Liver (tissue), 9 donors: Measurements from ENCODE around the gene DHRS1. TPM values are rescaled to one million over a fixed set of nuclear protein-coding genes. Genes with fewer than 3 reads are reported as not detected.

Source experiments
- DNase-seq: peaks from one replicate; pipeline ENCODE4 v3.0.0-alpha.2; 2017; ENCODE audit warnings: low spot score
- H3K27ac ChIP-seq, 2 donors: one replicate each; pipeline ENCODE4 v1.7.0; 2013; ENCODE audit warnings: inconsistent platforms in 2 of 2, low read length in 2 of 2, control low read depth in 1 of 2, low read depth in 1 of 2, mild to moderate bottlenecking in 1 of 2
- H3K27me3 ChIP-seq, 4 donors: one replicate each; pipeline versions ENCODE4 v1.6.1 to v1.7.0; 2013; ENCODE audit warnings: low read length in 3 of 4, inconsistent platforms in 1 of 4, mild to moderate bottlenecking in 1 of 4, moderate library complexity in 1 of 4; ENCODE audit not compliant: control insufficient read depth in 4 of 4, insufficient read depth in 4 of 4
- H3K36me3 ChIP-seq, 4 donors: one replicate each; pipeline versions ENCODE4 v1.6.1 to v1.7.0; 2013; ENCODE audit warnings: low read length in 3 of 4, mild to moderate bottlenecking in 3 of 4, low read depth in 1 of 4, moderate library complexity in 1 of 4; ENCODE audit not compliant: control insufficient read depth in 4 of 4, insufficient read depth in 3 of 4
- H3K4me1 ChIP-seq, 4 donors: one replicate each; pipeline versions ENCODE4 v1.6.1 to v1.7.0; 2013; ENCODE audit warnings: low read length in 3 of 4, mild to moderate bottlenecking in 3 of 4, moderate library complexity in 1 of 4; ENCODE audit not compliant: control insufficient read depth in 4 of 4, insufficient read depth in 4 of 4
- H3K4me3 ChIP-seq, 3 donors: one replicate each; pipeline versions ENCODE4 v1.6.1 to v1.7.0; 2013; ENCODE audit warnings: low read length in 3 of 3, control low read depth in 1 of 3, low read depth in 1 of 3, mild to moderate bottlenecking in 1 of 3
- H3K9ac ChIP-seq, 2 donors: one replicate each; pipeline ENCODE4 v1.7.0; 2013; ENCODE audit warnings: low read length in 2 of 2, mild to moderate bottlenecking in 2 of 2, moderate library complexity in 2 of 2, control low read depth in 1 of 2, low read depth in 1 of 2
- H3K9me3 ChIP-seq, 4 donors: one replicate each; pipeline versions ENCODE4 v1.6.1 to v1.7.0; 2013; ENCODE audit warnings: low read length in 3 of 4; ENCODE audit not compliant: control insufficient read depth in 4 of 4
- CTCF ChIP-seq: fragments of 150-350 bp; IDR thresholded peaks from 2 replicates; pipeline ENCODE4 v1.5.1; 2017; ENCODE audit warnings: improper control_type of control experiment, low read depth, low read length; ENCODE audit not compliant: missing input control
- EGR1 ChIP-seq, 2 donors: IDR thresholded peaks; 2 replicates each; pipeline ENCODE4 v1.6.1; 2016 to 2018; ENCODE audit warnings: antibody characterized with exemption in 2 of 2, low read depth in 2 of 2
- FOXA1 ChIP-seq: IDR thresholded peaks from 2 replicates; pipeline ENCODE4 v1.6.1; 2016; ENCODE audit warnings: antibody characterized with exemption
- FOXA2 ChIP-seq: IDR thresholded peaks from 2 replicates; pipeline ENCODE4 v1.6.1; 2016; ENCODE audit warnings: antibody characterized with exemption
- GABPA ChIP-seq, 2 donors: IDR thresholded peaks in 1 of 2; conservative IDR thresholded peaks in 1 of 2; 2 replicates each; pipeline ENCODE4 v1.6.1; 2016; ENCODE audit warnings: antibody characterized with exemption in 2 of 2, mild to moderate bottlenecking in 1 of 2, moderate library complexity in 1 of 2
- HNF4A ChIP-seq, 2 donors: conservative IDR thresholded peaks; 2 replicates each; pipeline ENCODE4 v1.6.1; 2016; ENCODE audit warnings: antibody characterized with exemption in 2 of 2, mild to moderate bottlenecking in 2 of 2
- HNF4G ChIP-seq: IDR thresholded peaks from 2 replicates; pipeline ENCODE4 v1.6.1; 2016; ENCODE audit warnings: antibody characterized with exemption
- JUND ChIP-seq, 2 donors: IDR thresholded peaks; 2 replicates each; pipeline ENCODE4 v1.6.1; 2016; ENCODE audit warnings: antibody characterized with exemption in 2 of 2
- MAX ChIP-seq: IDR thresholded peaks from 2 replicates; pipeline ENCODE4 v1.6.1; 2016; ENCODE audit warnings: antibody characterized with exemption
- NR2F2 ChIP-seq: IDR thresholded peaks from 2 replicates; pipeline ENCODE4 v1.6.1; 2016; ENCODE audit warnings: antibody characterized with exemption
- RAD21 ChIP-seq, 2 donors: IDR thresholded peaks; 2 replicates each; pipeline ENCODE4 v1.6.1; 2016; ENCODE audit warnings: antibody characterized with exemption in 2 of 2, mild to moderate bottlenecking in 2 of 2
- REST ChIP-seq: IDR thresholded peaks from 2 replicates; pipeline ENCODE4 v1.6.1; 2016; ENCODE audit warnings: antibody characterized with exemption, mild to moderate bottlenecking
- RXRA ChIP-seq, 2 donors: IDR thresholded peaks; 2 replicates each; pipeline ENCODE4 v1.6.1; 2017 to 2018; ENCODE audit warnings: antibody characterized with exemption in 2 of 2, mild to moderate bottlenecking in 1 of 2
- SP1 ChIP-seq: IDR thresholded peaks from 2 replicates; pipeline ENCODE4 v1.6.1; 2018; ENCODE audit warnings: antibody characterized with exemption, mild to moderate bottlenecking
- TAF1 ChIP-seq: conservative IDR thresholded peaks from 2 replicates; pipeline ENCODE4 v1.6.1; 2016; ENCODE audit warnings: antibody characterized with exemption, mild to moderate bottlenecking
- YY1 ChIP-seq: IDR thresholded peaks from 2 replicates; pipeline ENCODE4 v1.6.1; 2016; ENCODE audit warnings: antibody characterized with exemption, mild to moderate bottlenecking
- WGBS: extraction: QIAGEN DNeasy Blood & Tissue Kit; methylation state at CpG from one replicate; pipeline ENCODE4 v1.1.7; 2013; 5-methylcytosine and 5-hydroxymethylcytosine counted together
- polyA plus RNA-seq, 2 donors: library from polyadenylated mRNA; stranded (reverse) in 1 of 2; unstranded in 1 of 2; fragments of 200-250 nt in 1 of 2; fragments of >200 nt in 1 of 2; fragmentation: Nextera tagmentation in 1 of 2; extraction: Ambion mirVana in 1 of 2; gene quantifications; one replicate each; pipeline versions ENCODE4 v1.2.1 to v1.2.3, GENCODE V29; 2013 to 2015
- total RNA-seq, 2 donors: library from RNA; depleted of rRNA; stranded (reverse); fragments of >200 nt; gene quantifications; one replicate each; pipeline ENCODE4 v1.2.3, GENCODE V29; 2014
- TF ChIP-seq, protein P1 (sequence below): IDR thresholded peaks from 2 replicates; pipeline ENCODE4 v1.6.1; 2016; ENCODE audit warnings: antibody characterized with exemption
- TF ChIP-seq, protein P2 (sequence below): IDR thresholded peaks from 2 replicates; pipeline ENCODE4 v1.6.1; 2016; ENCODE audit warnings: antibody characterized with exemption
- donor health status: healthy.
- donor health status: healthy.
- donor health status: healthy.
- donor health status: healthy.
- donor health status: healthy.

Gene DHRS1
- total and polyA plus RNA-seq, 4 donors, result 30.3 to 84.9 (median 50.2) TPM

GRCh38 chr14:24330973-24331674 lies 31.5 kb upstream of the DHRS1 start (continued):
- TF ChIP-seq EGR1 (IDR thresholded peaks at IDR 0.05; ENCODE audit: low read depth in 2 of 2) (no peak), FOXA1 (no peak), RAD21 (IDR thresholded peaks at IDR 0.05) (no peak)

DNA sequence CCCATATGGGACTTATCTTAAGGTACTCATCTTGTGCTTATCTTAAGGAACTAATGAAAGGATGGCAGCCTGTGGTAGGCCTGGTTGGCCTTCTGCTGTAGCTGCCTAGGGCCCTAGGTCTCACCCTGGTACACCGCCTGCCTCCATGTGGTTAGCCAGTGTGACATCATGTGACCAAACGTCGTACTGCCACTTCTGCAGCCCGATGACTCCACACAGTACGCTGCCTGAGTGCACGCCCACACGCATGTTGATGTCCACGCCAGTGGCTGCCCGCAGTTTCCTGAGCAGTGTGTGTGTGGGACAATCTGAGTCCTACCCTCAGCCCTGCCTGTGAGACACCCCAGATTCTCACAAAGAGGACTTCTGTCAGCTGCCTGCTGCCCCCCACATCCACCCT lies 30.2 kb upstream of the DHRS1 start:
- no peak overlapping the region for H3K9ac ChIP-seq
- DNase-seq, result no peak
- H3K27me3 ChIP-seq, result no peaks in the 10 kb centered on the region
- TF ChIP-seq TAF1 (no peak), GABPA (IDR thresholded peaks at IDR 0.05 in 1 of 2, conservative IDR thresholded peaks at IDR 0.05 in 1 of 2) (no peak), HNF4A (conservative IDR thresholded peaks at IDR 0.05) (no peak), JUND (IDR thresholded peaks at IDR 0.05) (no peak), NR2F2 (no peak), YY1 (no peak), RAD21 (IDR thresholded peaks at IDR 0.05) (no peak), FOXA1 (no peak), MAX (no peak), SP1 (no peak), CTCF (no peak), FOXA2 (no peak), RXRA (IDR thresholded peaks at IDR 0.05) (no peak), EGR1 (IDR thresholded peaks at IDR 0.05; ENCODE audit: low read depth in 2 of 2) (no peak), HNF4G (no peak), REST (no peak)
- TF ChIP-seq, protein P1, sequence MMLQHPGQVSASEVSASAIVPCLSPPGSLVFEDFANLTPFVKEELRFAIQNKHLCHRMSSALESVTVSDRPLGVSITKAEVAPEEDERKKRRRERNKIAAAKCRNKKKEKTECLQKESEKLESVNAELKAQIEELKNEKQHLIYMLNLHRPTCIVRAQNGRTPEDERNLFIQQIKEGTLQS, result no peak
- TF ChIP-seq, protein P2, sequence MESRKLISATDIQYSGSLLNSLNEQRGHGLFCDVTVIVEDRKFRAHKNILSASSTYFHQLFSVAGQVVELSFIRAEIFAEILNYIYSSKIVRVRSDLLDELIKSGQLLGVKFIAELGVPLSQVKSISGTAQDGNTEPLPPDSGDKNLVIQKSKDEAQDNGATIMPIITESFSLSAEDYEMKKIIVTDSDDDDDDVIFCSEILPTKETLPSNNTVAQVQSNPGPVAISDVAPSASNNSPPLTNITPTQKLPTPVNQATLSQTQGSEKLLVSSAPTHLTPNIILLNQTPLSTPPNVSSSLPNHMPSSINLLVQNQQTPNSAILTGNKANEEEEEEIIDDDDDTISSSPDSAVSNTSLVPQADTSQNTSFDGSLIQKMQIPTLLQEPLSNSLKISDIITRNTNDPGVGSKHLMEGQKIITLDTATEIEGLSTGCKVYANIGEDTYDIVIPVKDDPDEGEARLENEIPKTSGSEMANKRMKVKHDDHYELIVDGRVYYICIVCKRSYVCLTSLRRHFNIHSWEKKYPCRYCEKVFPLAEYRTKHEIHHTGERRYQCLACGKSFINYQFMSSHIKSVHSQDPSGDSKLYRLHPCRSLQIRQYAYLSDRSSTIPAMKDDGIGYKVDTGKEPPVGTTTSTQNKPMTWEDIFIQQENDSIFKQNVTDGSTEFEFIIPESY, result no peak
- peaks cover 9 to 35% (median 20%) of the 10 kb centered on the region in 4 donors for H3K4me1 ChIP-seq
- H3K4me3 ChIP-seq, result no peak overlapping the region
- 84% methylated on average over 9 of the region's 9 CpGs for WGBS
- no peaks in the 10 kb centered on the region for H3K36me3 ChIP-seq
- H3K9me3 ChIP-seq, result no peaks in the 10 kb centered on the region
- no peak overlapping the region for H3K27ac ChIP-seq
